Mammary epithelial cell (primary cell): ENCODE measurements around the gene C9orf40.

Experiments used
- CTCF ChIP-seq, 2 donors: IDR thresholded peaks in 1 of 2; conservative IDR thresholded peaks in 1 of 2; 2 replicates each; pipeline ENCODE4 v1.5.1; 2011 to 2012; ENCODE audit warnings: inconsistent platforms in 2 of 2, low read length in 2 of 2, mild to moderate bottlenecking in 2 of 2, control low read depth in 1 of 2, low read depth in 1 of 2; ENCODE audit not compliant: insufficient read depth in 1 of 2; ENCODE audit errors: extremely low read depth in 1 of 2
- EZH2 ChIP-seq: IDR thresholded peaks from 2 replicates; pipeline ENCODE4 v1.6.1; 2012; ENCODE audit warnings: low read length, inconsistent platforms, borderline replicate concordance

GRCh38 chr9:74910036-74910435 is 42.7 kb downstream of the C9orf40 start:
- no peak for TF ChIP-seq CTCF (conservative IDR thresholded peaks at IDR 0.05 in 1 of 2, IDR thresholded peaks at IDR 0.05 in 1 of 2; ENCODE audit: extremely low read depth in 1 of 2, insufficient read depth in 1 of 2, low read depth in 1 of 2, low read length in 2 of 2)
- no peak for TF ChIP-seq EZH2
